Measurements from ENCODE around the gene TP53AIP1.

Gene TP53AIP1

GRCh38 chr11:128890543-128891368, 51.9 kb downstream of the TP53AIP1 start, which contains the start of gene KCNJ5:
Gene KCNJ5 (plus strand): TSS chr11:128891356. CDS start chr11:128911274, 19,918 bp downstream.
- DNase-seq (ENCODE audit: low read depth): no peak

- no peak for DNase-seq (ENCODE audit: low read depth)
Observed at GRCh38 chr11:128890216-128890542, 52.5 kb downstream of the TP53AIP1 start.

- DNase-seq (ENCODE audit: low read depth): no peak
Observed at GRCh38 chr11:128889657-128890213, 52.9 kb downstream of the TP53AIP1 start.

- no peak for DNase-seq (ENCODE audit: low read depth)
Observed at GRCh38 chr11:128888034-128888985, 54.4 kb downstream of the TP53AIP1 start.

- no peak for DNase-seq (ENCODE audit: low read depth)
Observed at GRCh38 chr11:128886406-128887124, 56.1 kb downstream of the TP53AIP1 start.
